Measurements from ENCODE around the gene UBN1. TPM values are rescaled to one million over a fixed set of nuclear protein-coding genes. Genes with fewer than 3 reads are reported as not detected.

The UBN1 gene
- total RNA-seq, 1 experiment from 2014 or later, result 63.1 TPM

GRCh38 chr16:4884972-4885874, 37.9 kb downstream of the UBN1 start:
- Histone ChIP-seq H3K4me1 (ENCODE audit: control insufficient read depth, insufficient read depth, low read length) (peaks cover 19% of the 10 kb centered on the region), H3K27ac (ENCODE audit: low read length) (no peak overlapping the region), H3K27me3 (ENCODE audit: control insufficient read depth, insufficient read depth, low read length) (no peaks in the 10 kb centered on the region), H3K4me3 (ENCODE audit: low read depth in 2 of 2, low read length in 2 of 2) (no peak overlapping the region), H3K9me3 (ENCODE audit: control insufficient read depth, insufficient read depth, low read depth, low read length) (no peaks in the 10 kb centered on the region), H3K36me3 (ENCODE audit: control insufficient read depth, insufficient read depth, low read length) (peaks cover 12% of the 10 kb centered on the region)
- no TSS peak for BruUV-seq (replicated peaks)
- ChIA-PET CTCF (no interaction called here), POLR2A (no interaction called here)
- no peak for TF ChIP-seq TCF7L2 (IDR thresholded peaks at IDR 0.05; ENCODE audit: low read depth, low read length)
- no peak for TF ChIP-seq POLR2AphosphoS5 (IDR thresholded peaks at IDR 0.05; ENCODE audit: low read depth, low read length)
- no peak for TF ChIP-seq SIN3A (IDR thresholded peaks at IDR 0.05; ENCODE audit: borderline replicate concordance, insufficient read depth, low read depth, low read length)
- no peak for TF ChIP-seq CTCF (IDR thresholded peaks at IDR 0.05)
- no peak for TF ChIP-seq REST (IDR thresholded peaks at IDR 0.05; ENCODE audit: insufficient read depth in 1 of 2, low read depth in 2 of 2, low read length in 1 of 2)
- ATAC-seq (no peak), DNase-seq (ENCODE audit: low read depth, low spot score) (no peak)
- in situ Hi-C loops (cut with HindIII; ENCODE audit: low pct_unique_long_range_greater_than_20kb, low sequenced_read_pairs) (no loop called here), intact Hi-C loops (cut with micrococcal nuclease; ENCODE audit: unreplicated experiment) (loop anchor here (10.0 kb wide), 1 partner anchor 70 kb away; the partner anchor contains the start of gene SEC14L5)

GRCh38 chr16:4886151-4886550, 38.9 kb downstream of the UBN1 start:
- intact Hi-C loops (cut with micrococcal nuclease; ENCODE audit: unreplicated experiment), result loop anchor here (10.0 kb wide), 1 partner anchor 69 kb away; the partner anchor contains the start of gene SEC14L5
- H3K36me3 ChIP-seq (ENCODE audit: control insufficient read depth, insufficient read depth, low read length), result peaks cover 9% of the 10 kb centered on the region
- TF ChIP-seq CTCF (IDR thresholded peaks at IDR 0.05) (no peak), SIN3A (IDR thresholded peaks at IDR 0.05; ENCODE audit: borderline replicate concordance, insufficient read depth, low read depth, low read length) (no peak), TCF7L2 (IDR thresholded peaks at IDR 0.05; ENCODE audit: low read depth, low read length) (no peak), REST (IDR thresholded peaks at IDR 0.05; ENCODE audit: insufficient read depth in 1 of 2, low read depth in 2 of 2, low read length in 1 of 2) (no peak), POLR2AphosphoS5 (IDR thresholded peaks at IDR 0.05; ENCODE audit: low read depth, low read length) (no peak)

More at GRCh38 chr16:4886151-4886550, 38.9 kb downstream of the UBN1 start:
- no peak overlapping the region for H3K27ac ChIP-seq (ENCODE audit: low read length)
- BruUV-seq (replicated peaks), result no TSS peak
- H3K27me3 ChIP-seq (ENCODE audit: control insufficient read depth, insufficient read depth, low read length), result no peaks in the 10 kb centered on the region
- H3K9me3 ChIP-seq (ENCODE audit: control insufficient read depth, insufficient read depth, low read depth, low read length), result no peaks in the 10 kb centered on the region
- ChIA-PET POLR2A (no interaction called here), CTCF (no interaction called here)
- no peak for ATAC-seq
- DNase-seq (ENCODE audit: low read depth, low spot score), result no peak
- no peak overlapping the region for H3K4me3 ChIP-seq (ENCODE audit: low read depth in 2 of 2, low read length in 2 of 2)
- peaks cover 19% of the 10 kb centered on the region for H3K4me1 ChIP-seq (ENCODE audit: control insufficient read depth, insufficient read depth, low read length)
- in situ Hi-C loops (cut with HindIII; ENCODE audit: low pct_unique_long_range_greater_than_20kb, low sequenced_read_pairs), result no loop called here
